IPS-18a (cell line): ENCODE data around the gene ARHGEF10L.

Experiments used
- H3K27ac ChIP-seq: one replicate; pipeline ENCODE4 v1.5.1; 2013; ENCODE audit warnings: low read length
- H3K27me3 ChIP-seq: one replicate; pipeline ENCODE4 v1.6.1; 2013; ENCODE audit warnings: mild to moderate bottlenecking, low read length; ENCODE audit not compliant: control insufficient read depth, insufficient read depth
- H3K36me3 ChIP-seq: one replicate; pipeline ENCODE4 v1.6.1; 2013; ENCODE audit warnings: low read depth, low read length; ENCODE audit not compliant: control insufficient read depth
- H3K4me1 ChIP-seq: one replicate; pipeline ENCODE4 v1.6.1; 2013; ENCODE audit warnings: low read depth, low read length; ENCODE audit not compliant: control insufficient read depth
- H3K4me3 ChIP-seq: one replicate; pipeline ENCODE4 v1.5.1; 2013; ENCODE audit warnings: low read length
- H3K9ac ChIP-seq: one replicate; pipeline ENCODE4 v1.6.1; 2013; ENCODE audit warnings: mild to moderate bottlenecking, low read length, moderate library complexity
- H3K9me3 ChIP-seq: one replicate; pipeline ENCODE4 v1.6.1; 2013; ENCODE audit warnings: low read depth, low read length; ENCODE audit not compliant: control insufficient read depth

Gene ARHGEF10L

GRCh38 chr1:17601643-17602382 lies 62.3 kb downstream of the ARHGEF10L start:
- no peaks in the 10 kb centered on the region for H3K4me1 ChIP-seq
- no peak overlapping the region for H3K27ac ChIP-seq
- H3K4me3 ChIP-seq, result no peak overlapping the region
- H3K27me3 ChIP-seq, result no peaks in the 10 kb centered on the region
- H3K9ac ChIP-seq, result no peak overlapping the region
- no peaks in the 10 kb centered on the region for H3K9me3 ChIP-seq
- H3K36me3 ChIP-seq, result peaks cover 8% of the 10 kb centered on the region

GRCh38 chr1:17603091-17603841 lies 63.8 kb downstream of the ARHGEF10L start:
- no peak overlapping the region for H3K4me3 ChIP-seq
- no peaks in the 10 kb centered on the region for H3K4me1 ChIP-seq
- H3K36me3 ChIP-seq, result peaks cover 8% of the 10 kb centered on the region
- H3K9ac ChIP-seq, result no peak overlapping the region
- H3K9me3 ChIP-seq, result no peaks in the 10 kb centered on the region
- no peaks in the 10 kb centered on the region for H3K27me3 ChIP-seq
- no peak overlapping the region for H3K27ac ChIP-seq

GRCh38 chr1:17605582-17606344 lies 66.3 kb downstream of the ARHGEF10L start:
- Histone ChIP-seq H3K27me3 (no peaks in the 10 kb centered on the region), H3K36me3 (peaks cover 8% of the 10 kb centered on the region), H3K9ac (no peak overlapping the region)

GRCh38 chr1:17606826-17607440 lies 67.4 kb downstream of the ARHGEF10L start:
- Histone ChIP-seq H3K27ac (no peak overlapping the region), H3K27me3 (no peaks in the 10 kb centered on the region)

More at GRCh38 chr1:17605582-17606344, 66.3 kb downstream of the ARHGEF10L start:
- Histone ChIP-seq H3K4me1 (no peaks in the 10 kb centered on the region), H3K27ac (no peak overlapping the region), H3K9me3 (no peaks in the 10 kb centered on the region), H3K4me3 (no peak overlapping the region)

GRCh38 chr1:17607644-17608581 lies 68.4 kb downstream of the ARHGEF10L start:
- Histone ChIP-seq H3K27ac (no peak overlapping the region), H3K36me3 (peaks cover 9% of the 10 kb centered on the region), H3K27me3 (no peaks in the 10 kb centered on the region), H3K9me3 (no peaks in the 10 kb centered on the region), H3K9ac (no peak overlapping the region), H3K4me3 (no peak overlapping the region), H3K4me1 (no peaks in the 10 kb centered on the region)

More at GRCh38 chr1:17606826-17607440, 67.4 kb downstream of the ARHGEF10L start:
- peaks cover 8% of the 10 kb centered on the region for H3K36me3 ChIP-seq
- H3K9ac ChIP-seq, result no peak overlapping the region
- no peaks in the 10 kb centered on the region for H3K4me1 ChIP-seq
- H3K9me3 ChIP-seq, result no peaks in the 10 kb centered on the region
- no peak overlapping the region for H3K4me3 ChIP-seq

- no peaks in the 10 kb centered on the region for H3K27me3 ChIP-seq
- H3K4me1 ChIP-seq, result no peaks in the 10 kb centered on the region
- no peak overlapping the region for H3K9ac ChIP-seq
- no peak overlapping the region for H3K27ac ChIP-seq
- peaks cover 7% of the 10 kb centered on the region for H3K36me3 ChIP-seq
- no peaks in the 10 kb centered on the region for H3K9me3 ChIP-seq
- no peak overlapping the region for H3K4me3 ChIP-seq
These were observed 70.0 kb downstream of the ARHGEF10L start for GRCh38 chr1:17609529-17609928.

GRCh38 chr1:17610085-17610484 lies 70.6 kb downstream of the ARHGEF10L start:
- Histone ChIP-seq H3K9me3 (no peaks in the 10 kb centered on the region), H3K27ac (no peak overlapping the region), H3K4me3 (no peak overlapping the region), H3K27me3 (no peaks in the 10 kb centered on the region), H3K4me1 (no peaks in the 10 kb centered on the region), H3K9ac (no peak overlapping the region), H3K36me3 (peaks cover 4% of the 10 kb centered on the region)

GRCh38 chr1:17610713-17611112 lies 71.2 kb downstream of the ARHGEF10L start:
- Histone ChIP-seq H3K4me1 (no peaks in the 10 kb centered on the region), H3K27me3 (no peaks in the 10 kb centered on the region), H3K4me3 (no peak overlapping the region), H3K9ac (no peak overlapping the region), H3K36me3 (peaks cover 4% of the 10 kb centered on the region), H3K9me3 (no peaks in the 10 kb centered on the region), H3K27ac (no peak overlapping the region)

- H3K27me3 ChIP-seq, result no peaks in the 10 kb centered on the region
- no peaks in the 10 kb centered on the region for H3K4me1 ChIP-seq
- no peaks in the 10 kb centered on the region for H3K9me3 ChIP-seq
- no peak overlapping the region for H3K4me3 ChIP-seq
- H3K36me3 ChIP-seq, result peaks cover 6% of the 10 kb centered on the region
- H3K27ac ChIP-seq, result no peak overlapping the region
- H3K9ac ChIP-seq, result no peak overlapping the region
These were observed 72.5 kb downstream of the ARHGEF10L start for GRCh38 chr1:17611991-17612390.

GRCh38 chr1:17612831-17613230 lies 73.3 kb downstream of the ARHGEF10L start:
- Histone ChIP-seq H3K4me1 (no peaks in the 10 kb centered on the region), H3K27me3 (no peaks in the 10 kb centered on the region), H3K27ac (no peak overlapping the region), H3K9me3 (no peaks in the 10 kb centered on the region), H3K9ac (no peak overlapping the region), H3K36me3 (peaks cover 7% of the 10 kb centered on the region), H3K4me3 (no peak overlapping the region)
